Measurements from ENCODE around the gene GRAMD2B. TPM values are rescaled to one million over a fixed set of nuclear protein-coding genes. Genes with fewer than 3 reads are reported as not detected.

GRAMD2B gene
- total and polyA plus RNA-seq, 4 experiments from 2014 or later: 4.0 to 6.1 (median 5.1) TPM

DNA sequence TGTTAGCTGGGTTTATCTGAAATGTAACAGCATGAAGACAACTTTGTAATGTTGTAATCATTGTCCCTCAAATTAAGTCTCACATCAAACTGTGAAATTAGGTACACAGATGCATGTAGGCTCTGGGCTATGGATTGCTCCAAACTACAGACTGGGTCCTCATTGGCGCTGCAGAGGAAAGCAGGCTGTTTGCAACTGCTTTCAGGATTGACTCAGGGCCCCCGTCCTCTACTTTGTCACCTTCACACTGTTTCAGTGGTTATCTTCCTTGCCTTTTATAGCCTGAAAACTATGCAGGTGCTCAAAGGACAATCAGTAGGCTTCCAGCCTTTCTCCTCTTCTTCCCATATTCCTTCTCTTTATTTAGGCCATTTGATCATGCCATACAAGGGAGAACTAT is 18.0 kb downstream of the GRAMD2B start:
- DNase-seq: no peak
- Histone ChIP-seq H3K4me1 (ENCODE audit: insufficient read depth, low read length) (peaks cover 16% of the 10 kb centered on the region), H3K27me3 (ENCODE audit: insufficient read depth, low read length) (no peaks in the 10 kb centered on the region), H3K27ac (ENCODE audit: low read depth, low read length) (no peak overlapping the region), H3K36me3 (ENCODE audit: insufficient read depth, low read length) (no peaks in the 10 kb centered on the region), H3K4me3 (ENCODE audit: low read length in 2 of 2) (no peak overlapping the region), H3K9me3 (ENCODE audit: control insufficient read depth in 1 of 2, low read length in 2 of 2) (no peaks in the 10 kb centered on the region)
- no peak overlapping the region for H3K4me3 Mint-ChIP-seq
- no peak overlapping the region for H3K27ac Mint-ChIP-seq
- H3K4me1 Mint-ChIP-seq: peaks cover 18 to 33% (median 27%) of the 10 kb centered on the region in 4 donors
- intact Hi-C loops (cut with micrococcal nuclease): no loop called here
- POLR2A ChIA-PET (ENCODE audit: partially characterized antibody): no interaction called here
- peaks cover 12 to 24% of the 10 kb centered on the region in 2 donors for H3K36me3 Mint-ChIP-seq
- no peaks in the 10 kb centered on the region for H3K9me3 Mint-ChIP-seq
- no peaks in the 10 kb centered on the region for H3K27me3 Mint-ChIP-seq
- CTCF ChIA-PET (ENCODE audit: partially characterized antibody): no interaction called here

- H3K9me3 ChIP-seq (ENCODE audit: control insufficient read depth in 1 of 2, low read length in 2 of 2): no peaks in the 10 kb centered on the region
- H3K27ac ChIP-seq (ENCODE audit: low read depth, low read length): no peak overlapping the region
- Mint-ChIP-seq H3K27ac (peak overlapping the region in 4 of 7 donors; percentile 41 to 82 (median 60)), H3K9me3 (no peaks in the 10 kb centered on the region), H3K27me3 (no peaks in the 10 kb centered on the region), H3K36me3 (peaks cover 4 to 10% of the 10 kb centered on the region in 2 donors), H3K4me1 (peaks cover 25 to 44% (median 31%) of the 10 kb centered on the region in 4 donors), H3K4me3 (peak overlapping the region in 1 of 8 donors; percentile 41)
- H3K27me3 ChIP-seq (ENCODE audit: insufficient read depth, low read length): no peaks in the 10 kb centered on the region
- ChIA-PET CTCF (ENCODE audit: partially characterized antibody) (interaction anchor here (0.8 kb wide), 1 partner anchor 14 kb away, joined by 3 read pairs; no protein-coding TSS in a partner anchor), POLR2A (ENCODE audit: partially characterized antibody) (no interaction called here)
- intact Hi-C loops (cut with micrococcal nuclease): no loop called here
- DNase-seq: no peak
- no peak overlapping the region for H3K4me3 ChIP-seq (ENCODE audit: low read length in 2 of 2)
- H3K4me1 ChIP-seq (ENCODE audit: insufficient read depth, low read length): peaks cover 29% of the 10 kb centered on the region
- H3K36me3 ChIP-seq (ENCODE audit: insufficient read depth, low read length): no peaks in the 10 kb centered on the region
Measured at GRCh38 chr5:126443374-126443851, 20.2 kb downstream of the GRAMD2B start.

GRCh38 chr5:126444137-126444536 is 20.9 kb downstream of the GRAMD2B start:
- Mint-ChIP-seq H3K4me1 (peaks cover 30 to 49% (median 36%) of the 10 kb centered on the region in 4 donors), H3K27ac (peak overlapping the region in 2 of 7 donors; percentile 8 to 60), H3K27me3 (no peaks in the 10 kb centered on the region), H3K9me3 (no peaks in the 10 kb centered on the region), H3K36me3 (peaks cover 2 to 4% of the 10 kb centered on the region in 2 donors), H3K4me3 (no peak overlapping the region)
- no peak overlapping the region for H3K27ac ChIP-seq (ENCODE audit: low read depth, low read length)
- H3K4me3 ChIP-seq (ENCODE audit: low read length in 2 of 2): no peak overlapping the region
- ChIA-PET POLR2A (ENCODE audit: partially characterized antibody) (interaction anchor here (1.2 kb wide), 1 partner anchor 15 kb away, joined by 3 read pairs; no protein-coding TSS in a partner anchor), CTCF (ENCODE audit: partially characterized antibody) (interaction anchor here (1.0 to 1.1 kb wide), 2 partner anchors 55 to 91 kb away, joined by 3 to 5 read pairs; no protein-coding TSS in a partner anchor)
- H3K36me3 ChIP-seq (ENCODE audit: insufficient read depth, low read length): no peaks in the 10 kb centered on the region
- H3K9me3 ChIP-seq (ENCODE audit: control insufficient read depth in 1 of 2, low read length in 2 of 2): no peaks in the 10 kb centered on the region
- intact Hi-C loops (cut with micrococcal nuclease): no loop called here
- no peak for DNase-seq
- no peaks in the 10 kb centered on the region for H3K27me3 ChIP-seq (ENCODE audit: insufficient read depth, low read length)
- peaks cover 36% of the 10 kb centered on the region for H3K4me1 ChIP-seq (ENCODE audit: insufficient read depth, low read length)

- Histone ChIP-seq H3K9me3 (ENCODE audit: control insufficient read depth in 1 of 2, low read length in 2 of 2) (no peaks in the 10 kb centered on the region), H3K4me3 (ENCODE audit: low read length in 2 of 2) (no peak overlapping the region), H3K27ac (ENCODE audit: low read depth, low read length) (no peak overlapping the region), H3K36me3 (ENCODE audit: insufficient read depth, low read length) (no peaks in the 10 kb centered on the region), H3K4me1 (ENCODE audit: insufficient read depth, low read length) (peaks cover 45% of the 10 kb centered on the region), H3K27me3 (ENCODE audit: insufficient read depth, low read length) (no peaks in the 10 kb centered on the region)
- Mint-ChIP-seq H3K36me3 (no peaks in the 10 kb centered on the region), H3K9me3 (no peaks in the 10 kb centered on the region), H3K27ac (peak overlapping the region in 6 of 7 donors; percentile 4 to 86 (median 72)), H3K4me1 (peaks cover 39 to 62% (median 48%) of the 10 kb centered on the region in 4 donors), H3K27me3 (no peaks in the 10 kb centered on the region), H3K4me3 (no peak overlapping the region)
- intact Hi-C loops (cut with micrococcal nuclease): loop anchor here (5.0 kb wide), 1 partner anchor 62 kb away; no protein-coding TSS in a partner anchor
- POLR2A ChIA-PET (ENCODE audit: partially characterized antibody): interaction anchor here (0.6 to 1.7 kb wide), 2 partner anchors 22 to 1118 kb away, joined by 3 to 6 read pairs; partner anchors contain the start of gene GRAMD2B
- CTCF ChIA-PET (ENCODE audit: partially characterized antibody): interaction anchor here (1.0 kb wide), 2 partner anchors 54 to 601 kb away, joined by 3 to 5 read pairs; no protein-coding TSS in a partner anchor
- no peak for DNase-seq
Measured at GRCh38 chr5:126445502-126446174, 22.4 kb downstream of the GRAMD2B start.

GRCh38 chr5:126446498-126447224 is 23.5 kb downstream of the GRAMD2B start:
- H3K4me3 ChIP-seq (ENCODE audit: low read length in 2 of 2): no peak overlapping the region
- no peaks in the 10 kb centered on the region for H3K27me3 Mint-ChIP-seq

DNA sequence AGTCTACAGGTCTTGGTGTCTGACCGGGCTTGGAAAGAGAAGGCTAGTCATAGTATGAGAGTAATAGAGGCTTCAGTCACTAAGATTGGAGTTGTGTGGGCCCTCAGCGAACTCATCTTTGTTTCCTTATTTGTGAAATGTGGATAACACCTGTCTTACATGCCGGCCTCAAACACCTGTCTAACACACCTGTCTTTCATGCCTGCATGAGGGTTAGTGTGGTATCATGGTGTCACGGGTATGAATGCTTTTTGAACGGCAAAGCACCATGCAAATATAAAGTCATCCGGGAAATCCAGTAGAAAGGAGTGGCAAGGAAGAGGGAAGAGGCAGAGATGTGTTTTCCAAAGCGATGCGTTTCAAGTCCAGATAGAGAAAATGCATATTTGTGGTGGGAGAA is 25.5 kb downstream of the GRAMD2B start:
- no peak overlapping the region for H3K4me3 ChIP-seq (ENCODE audit: low read length in 2 of 2)
- H3K36me3 ChIP-seq (ENCODE audit: insufficient read depth, low read length): no peaks in the 10 kb centered on the region
- Mint-ChIP-seq H3K9me3 (no peaks in the 10 kb centered on the region), H3K36me3 (no peaks in the 10 kb centered on the region), H3K27me3 (no peaks in the 10 kb centered on the region), H3K4me1 (peaks cover 50 to 75% (median 60%) of the 10 kb centered on the region in 4 donors), H3K4me3 (peak overlapping the region in 7 of 8 donors; percentile 4 to 76 (median 46)), H3K27ac (peak overlapping the region; percentile 86 to 95 (median 90))
- no peaks in the 10 kb centered on the region for H3K9me3 ChIP-seq (ENCODE audit: control insufficient read depth in 1 of 2, low read length in 2 of 2)
- CTCF ChIA-PET (ENCODE audit: partially characterized antibody): interaction anchor here (0.8 to 2.3 kb wide), 3 partner anchors 11 to 52 kb away, joined by 3 to 20 read pairs (median 18); partner anchors contain the start of gene GRAMD2B
- peak overlapping the region; percentile 87 for H3K27ac ChIP-seq (ENCODE audit: low read depth, low read length)
- POLR2A ChIA-PET (ENCODE audit: partially characterized antibody): interaction anchor here (4.1 kb wide), 1 partner anchor 25 kb away, joined by 65 read pairs; the partner anchor contains the start of gene GRAMD2B
- DNase-seq: no peak
- peaks cover 62% of the 10 kb centered on the region for H3K4me1 ChIP-seq (ENCODE audit: insufficient read depth, low read length)
- intact Hi-C loops (cut with micrococcal nuclease): loop anchor here (5.0 kb wide), 1 partner anchor 59 kb away; no protein-coding TSS in a partner anchor
- H3K27me3 ChIP-seq (ENCODE audit: insufficient read depth, low read length): no peaks in the 10 kb centered on the region

More at GRCh38 chr5:126446498-126447224, 23.5 kb downstream of the GRAMD2B start:
- CTCF ChIA-PET (ENCODE audit: partially characterized antibody): interaction anchor here (0.9 to 1.2 kb wide), 3 partner anchors 53 to 600 kb away, joined by 3 read pairs; partner anchors contain the start of gene PHAX
- Mint-ChIP-seq H3K27ac (peak overlapping the region; percentile 6 to 86 (median 68)), H3K36me3 (no peaks in the 10 kb centered on the region), H3K4me3 (peak overlapping the region in 1 of 8 donors; percentile 37), H3K4me1 (peaks cover 48 to 72% (median 58%) of the 10 kb centered on the region in 4 donors), H3K9me3 (no peaks in the 10 kb centered on the region)
- peaks cover 55% of the 10 kb centered on the region for H3K4me1 ChIP-seq (ENCODE audit: insufficient read depth, low read length)
- DNase-seq: peak in 3 of 5 donors; percentile 21 to 27 (median 24)
- H3K27me3 ChIP-seq (ENCODE audit: insufficient read depth, low read length): no peaks in the 10 kb centered on the region
- H3K36me3 ChIP-seq (ENCODE audit: insufficient read depth, low read length): no peaks in the 10 kb centered on the region
- intact Hi-C loops (cut with micrococcal nuclease): loop anchor here (5.0 kb wide), 1 partner anchor 61 kb away; no protein-coding TSS in a partner anchor
- no peak overlapping the region for H3K27ac ChIP-seq (ENCODE audit: low read depth, low read length)
- no peaks in the 10 kb centered on the region for H3K9me3 ChIP-seq (ENCODE audit: control insufficient read depth in 1 of 2, low read length in 2 of 2)
- POLR2A ChIA-PET (ENCODE audit: partially characterized antibody): interaction anchor here (0.6 to 1.7 kb wide), 3 partner anchors 23 to 1117 kb away, joined by 3 to 6 read pairs (median 4); partner anchors contain the start of gene GRAMD2B
